ENCODE measurements around the gene SMAD7. TPM values are rescaled to one million over a fixed set of nuclear protein-coding genes. Genes with fewer than 3 reads are reported as not detected.

The SMAD7 gene
- polyA plus RNA-seq, 3 donors = 1.4 to 9.4 (median 1.5) TPM

GRCh38 chr18:48973731-48974130 is 23.0 kb upstream of the SMAD7 start:
- Histone ChIP-seq H3K79me2 (ENCODE audit: insufficient read depth, low read length) (no peaks in the 10 kb centered on the region), H2AFZ (ENCODE audit: insufficient read depth, low read depth, low read length, poor library complexity, severe bottlenecking) (no peak overlapping the region), H3K27ac (ENCODE audit: low read depth in 1 of 2, low read length in 2 of 2) (no peak overlapping the region), H3K9me3 (replicated peaks in 1 of 2; ENCODE audit: control insufficient read depth in 1 of 2, insufficient read depth in 1 of 2, low read length in 2 of 2) (no peaks in the 10 kb centered on the region), H3K36me3 (replicated peaks in 1 of 2; ENCODE audit: control insufficient read depth in 1 of 2, insufficient read depth in 2 of 2, low read length in 2 of 2) (no peaks in the 10 kb centered on the region), H3K4me1 (ENCODE audit: control insufficient read depth in 1 of 2, insufficient read depth in 2 of 2, low read length in 2 of 2) (peaks cover 12 to 17% of the 10 kb centered on the region in 2 donors), H4K20me1 (ENCODE audit: insufficient read depth, low read length) (no peaks in the 10 kb centered on the region), H3K9ac (ENCODE audit: insufficient read depth, low read length, poor library complexity, severe bottlenecking) (no peak overlapping the region), H3K27me3 (ENCODE audit: control insufficient read depth in 2 of 2, insufficient read depth in 2 of 2, low read length in 2 of 2) (peaks cover 26 to 54% of the 10 kb centered on the region in 2 donors), H3K4me2 (replicated peaks; ENCODE audit: extremely low read depth, low read length, poor library complexity, severe bottlenecking) (no peak overlapping the region), H3K4me3 (replicated peaks in 1 of 3; ENCODE audit: low read depth in 2 of 3, low read length in 3 of 3) (no peak overlapping the region)
- TF ChIP-seq, protein P1, sequence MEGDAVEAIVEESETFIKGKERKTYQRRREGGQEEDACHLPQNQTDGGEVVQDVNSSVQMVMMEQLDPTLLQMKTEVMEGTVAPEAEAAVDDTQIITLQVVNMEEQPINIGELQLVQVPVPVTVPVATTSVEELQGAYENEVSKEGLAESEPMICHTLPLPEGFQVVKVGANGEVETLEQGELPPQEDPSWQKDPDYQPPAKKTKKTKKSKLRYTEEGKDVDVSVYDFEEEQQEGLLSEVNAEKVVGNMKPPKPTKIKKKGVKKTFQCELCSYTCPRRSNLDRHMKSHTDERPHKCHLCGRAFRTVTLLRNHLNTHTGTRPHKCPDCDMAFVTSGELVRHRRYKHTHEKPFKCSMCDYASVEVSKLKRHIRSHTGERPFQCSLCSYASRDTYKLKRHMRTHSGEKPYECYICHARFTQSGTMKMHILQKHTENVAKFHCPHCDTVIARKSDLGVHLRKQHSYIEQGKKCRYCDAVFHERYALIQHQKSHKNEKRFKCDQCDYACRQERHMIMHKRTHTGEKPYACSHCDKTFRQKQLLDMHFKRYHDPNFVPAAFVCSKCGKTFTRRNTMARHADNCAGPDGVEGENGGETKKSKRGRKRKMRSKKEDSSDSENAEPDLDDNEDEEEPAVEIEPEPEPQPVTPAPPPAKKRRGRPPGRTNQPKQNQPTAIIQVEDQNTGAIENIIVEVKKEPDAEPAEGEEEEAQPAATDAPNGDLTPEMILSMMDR (IDR thresholded peaks at IDR 0.05) = no peak
- Mint-ChIP-seq H3K9me3 (peaks cover 0 to 9% (median 4%) of the 10 kb centered on the region in 7 donors), H3K36me3 (peaks cover 6 to 8% of the 10 kb centered on the region in 2 donors), H3K4me3 (peak overlapping the region in 1 of 2 donors; percentile 19), H3K27ac (no peak overlapping the region), H3K4me1 (peaks cover 13% of the 10 kb centered on the region), H3K27me3 (ENCODE audit: low read depth in 3 of 3) (peaks cover 40 to 59% (median 54%) of the 10 kb centered on the region in 3 donors)
- DNase-seq = no peak
- WGBS (ENCODE audit: insufficient coverage) = no CpG with 5 or more reads among the region's 3 CpGs
- intact Hi-C loops (cut with micrococcal nuclease) = no loop called here

DNA sequence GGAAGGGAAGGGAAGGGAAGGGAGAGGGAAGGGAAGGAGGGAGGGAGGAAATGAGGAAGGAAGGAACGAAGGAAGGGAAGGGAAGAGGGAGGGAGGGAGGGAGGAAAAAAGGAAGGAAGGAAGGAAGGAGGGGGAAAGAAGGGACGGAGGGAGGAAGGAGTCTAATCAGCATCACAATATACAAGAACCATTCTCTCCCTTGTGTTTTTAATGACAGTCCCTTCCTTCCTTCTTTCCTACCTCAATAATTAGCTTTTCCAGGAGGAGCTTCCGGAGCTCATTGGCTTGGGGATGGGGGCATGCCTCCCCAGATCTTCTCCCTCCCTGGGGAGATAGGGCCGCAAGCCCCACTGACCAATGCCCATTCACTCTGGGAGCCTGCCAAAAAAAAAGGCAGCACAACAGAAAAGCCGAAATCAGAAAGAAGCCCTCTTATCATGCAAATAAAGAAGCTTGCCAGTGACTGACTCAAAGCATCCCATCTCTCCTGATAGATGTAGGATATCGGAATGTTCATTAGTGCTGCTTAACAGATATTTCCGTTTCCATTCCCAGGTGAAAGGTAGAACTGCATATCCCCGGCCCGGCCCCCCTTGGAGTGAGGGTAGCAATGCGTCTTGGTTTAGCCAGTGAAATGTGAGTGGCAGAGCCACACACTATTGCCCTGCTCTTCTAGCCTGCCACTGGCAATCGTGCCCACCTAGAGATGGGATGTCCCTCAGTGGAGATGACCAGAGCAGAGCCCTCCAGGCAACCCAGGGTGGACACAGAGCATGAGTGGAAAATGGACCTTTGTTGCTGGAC is 17.8 kb upstream of the SMAD7 start:
- no peak for DNase-seq
- no peak overlapping the region for H3K4me3 ChIP-seq (replicated peaks in 1 of 3; ENCODE audit: low read depth in 2 of 3, low read length in 3 of 3)
- H3K27ac ChIP-seq (ENCODE audit: low read depth in 1 of 2, low read length in 2 of 2) = no peak overlapping the region
- no peaks in the 10 kb centered on the region for H3K79me2 ChIP-seq (ENCODE audit: insufficient read depth, low read length)
- peaks cover 8 to 29% (median 26%) of the 10 kb centered on the region in 3 donors for H3K27me3 Mint-ChIP-seq (ENCODE audit: low read depth in 3 of 3)
- H3K36me3 Mint-ChIP-seq = no peaks in the 10 kb centered on the region
- H3K27ac Mint-ChIP-seq = peak overlapping the region in 1 of 7 donors; percentile 35
- peak overlapping the region in 1 of 2 donors; percentile 11 for H3K4me3 Mint-ChIP-seq
- intact Hi-C loops (cut with micrococcal nuclease) = no loop called here
- no peak overlapping the region for H3K4me2 ChIP-seq (replicated peaks; ENCODE audit: extremely low read depth, low read length, poor library complexity, severe bottlenecking)
- TF ChIP-seq, protein P1 (IDR thresholded peaks at IDR 0.05) = no peak
- H3K9me3 Mint-ChIP-seq = peaks cover 0 to 3% (median 0%) of the 10 kb centered on the region in 7 donors
- peaks cover 3 to 10% of the 10 kb centered on the region in 2 donors for H3K27me3 ChIP-seq (ENCODE audit: control insufficient read depth in 2 of 2, insufficient read depth in 2 of 2, low read length in 2 of 2)
- 80% methylated on average over 7 of the region's 11 CpGs for WGBS (ENCODE audit: insufficient coverage)
- H2AFZ ChIP-seq (ENCODE audit: insufficient read depth, low read depth, low read length, poor library complexity, severe bottlenecking) = no peak overlapping the region
- H3K36me3 ChIP-seq (replicated peaks in 1 of 2; ENCODE audit: control insufficient read depth in 1 of 2, insufficient read depth in 2 of 2, low read length in 2 of 2) = no peaks in the 10 kb centered on the region
- no peaks in the 10 kb centered on the region for H3K9me3 ChIP-seq (replicated peaks in 1 of 2; ENCODE audit: control insufficient read depth in 1 of 2, insufficient read depth in 1 of 2, low read length in 2 of 2)
- H3K4me1 Mint-ChIP-seq = no peaks in the 10 kb centered on the region
- H3K4me1 ChIP-seq (ENCODE audit: control insufficient read depth in 1 of 2, insufficient read depth in 2 of 2, low read length in 2 of 2) = no peaks in the 10 kb centered on the region
- H4K20me1 ChIP-seq (ENCODE audit: insufficient read depth, low read length) = no peaks in the 10 kb centered on the region
- H3K9ac ChIP-seq (ENCODE audit: insufficient read depth, low read length, poor library complexity, severe bottlenecking) = no peak overlapping the region
